GM20000 (cell line): ENCODE results near the gene PTPRZ1.

ENCODE experiments used
- DNase-seq: peaks from one replicate; pipeline ENCODE4 v3.0.0; 2012; ENCODE audit warnings: low spot score
- CTCF ChIP-seq: IDR thresholded peaks from 2 replicates; pipeline ENCODE4 v1.5.1; 2012; ENCODE audit warnings: mild to moderate bottlenecking, control low read depth; ENCODE audit errors: extremely low read depth, missing control alignments

Gene PTPRZ1

DNA sequence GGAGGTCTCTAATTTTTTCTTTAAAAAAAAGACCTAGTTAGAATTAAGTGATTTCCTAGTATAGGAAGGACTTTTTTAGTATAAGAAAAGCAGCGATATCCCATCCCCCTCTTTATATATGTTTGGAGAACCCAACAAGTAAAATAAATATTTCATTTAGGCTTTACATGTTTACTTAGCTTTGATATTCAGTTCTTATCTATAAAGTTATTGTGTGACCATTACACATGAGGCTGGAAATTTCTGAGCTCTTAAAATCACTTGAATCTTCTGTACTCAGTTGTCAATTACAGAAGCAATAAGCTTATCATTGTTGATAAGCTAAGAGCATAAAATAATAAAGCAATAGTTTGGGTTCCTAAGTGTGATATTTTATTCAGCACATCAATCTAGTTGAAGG, 181.4 kb downstream of the PTPRZ1 start:
- TF ChIP-seq CTCF = no peak
- DNase-seq = no peak

- TF ChIP-seq CTCF = no peak
- DNase-seq = no peak
Measured at GRCh38 chr7:122055073-122055472, 182.1 kb downstream of the PTPRZ1 start.

GRCh38 chr7:122056977-122057376, 184.0 kb downstream of the PTPRZ1 start:
- no peak for DNase-seq
- TF ChIP-seq CTCF = no peak

- DNase-seq = no peak
- no peak for TF ChIP-seq CTCF
Measured at GRCh38 chr7:122059542-122059941, 186.6 kb downstream of the PTPRZ1 start.

GRCh38 chr7:122063146-122063545, 190.2 kb downstream of the PTPRZ1 start:
- TF ChIP-seq CTCF = no peak

DNA sequence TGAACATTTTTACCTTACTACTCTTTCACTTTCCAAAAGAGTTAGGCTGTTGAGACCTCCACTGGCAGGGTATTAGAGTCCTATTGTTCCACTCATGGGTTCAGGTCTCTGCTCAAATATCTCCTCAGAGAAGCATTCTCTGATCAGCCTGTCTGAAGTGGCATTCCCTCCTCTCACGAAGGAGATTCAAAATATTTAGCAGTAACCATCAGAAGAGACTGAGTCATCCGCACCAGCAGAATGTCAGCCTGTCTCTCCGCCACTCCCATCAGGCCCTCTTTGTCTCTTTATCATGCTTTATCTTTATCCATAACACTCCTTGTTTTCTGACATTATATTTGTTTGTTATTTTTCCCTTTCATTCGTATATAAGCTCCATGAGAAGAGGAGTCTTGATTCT, 192.0 kb downstream of the PTPRZ1 start:
- TF ChIP-seq CTCF = no peak
- no peak for DNase-seq

More at GRCh38 chr7:122063146-122063545, 190.2 kb downstream of the PTPRZ1 start:
- no peak for DNase-seq

DNA sequence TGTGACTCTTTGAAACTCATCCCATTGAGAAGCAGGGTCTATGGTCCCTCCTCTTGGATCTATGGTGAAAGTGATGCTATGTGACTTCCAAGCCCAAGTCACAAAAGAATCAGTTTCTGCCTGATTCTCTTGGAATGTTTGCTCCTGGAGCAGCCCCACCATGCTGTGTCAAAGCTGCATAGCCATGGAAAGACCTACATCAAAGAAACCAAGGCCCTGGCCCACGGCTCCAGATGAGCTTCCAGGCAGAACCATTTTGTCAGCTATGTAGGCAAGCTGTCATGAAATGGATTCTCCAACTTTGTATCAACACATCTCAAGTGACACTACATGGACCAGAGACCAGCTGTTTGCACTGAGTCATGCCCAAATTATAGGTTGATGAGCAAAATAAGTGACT, 194.1 kb downstream of the PTPRZ1 start:
- no peak for TF ChIP-seq CTCF
- DNase-seq = no peak

- no peak for DNase-seq
Measured at GRCh38 chr7:122068046-122068445, 195.1 kb downstream of the PTPRZ1 start.

More at GRCh38 chr7:122068046-122068445, 195.1 kb downstream of the PTPRZ1 start:
- TF ChIP-seq CTCF = no peak
